GM18505 (cell line): ENCODE data around the gene TMEM204.

Source experiments
- ATAC-seq: cut with Tn5 transposase; IDR thresholded peaks from one replicate; pipeline ENCODE4 v1.9.1; 2021; ENCODE audit not compliant: unreplicated experiment
- POLR2A ChIP-seq: IDR thresholded peaks from 4 replicates; pipeline ENCODE4 v1.6.1; 2011; ENCODE audit warnings: borderline replicate concordance; ENCODE audit not compliant: insufficient read depth, insufficient read length; ENCODE audit errors: extremely low read depth

TMEM204 gene

DNA sequence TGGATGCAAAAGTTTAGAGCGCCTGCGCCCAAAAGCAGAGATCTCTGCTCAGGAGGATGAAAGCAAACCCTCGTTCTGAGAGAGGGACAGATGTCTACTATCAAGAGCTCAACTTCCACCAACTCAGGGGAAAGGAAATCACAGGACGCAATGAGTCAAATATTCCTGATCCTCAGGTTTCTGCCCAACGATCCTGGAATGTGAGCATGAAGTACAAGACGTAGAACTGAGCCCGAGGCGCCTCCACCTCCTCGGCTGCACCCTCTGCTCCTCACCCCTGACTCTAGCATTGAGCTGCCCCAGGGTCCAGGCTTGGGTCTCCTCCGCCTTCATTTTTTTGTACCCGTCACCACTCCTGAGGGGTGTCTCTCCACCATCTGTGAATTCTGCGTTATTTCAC, 63.0 kb downstream of the TMEM204 start:
- no peak for TF ChIP-seq POLR2A
- no peak for ATAC-seq

GRCh38 chr16:1597154-1597553, 63.7 kb downstream of the TMEM204 start:
- no peak for TF ChIP-seq POLR2A

DNA sequence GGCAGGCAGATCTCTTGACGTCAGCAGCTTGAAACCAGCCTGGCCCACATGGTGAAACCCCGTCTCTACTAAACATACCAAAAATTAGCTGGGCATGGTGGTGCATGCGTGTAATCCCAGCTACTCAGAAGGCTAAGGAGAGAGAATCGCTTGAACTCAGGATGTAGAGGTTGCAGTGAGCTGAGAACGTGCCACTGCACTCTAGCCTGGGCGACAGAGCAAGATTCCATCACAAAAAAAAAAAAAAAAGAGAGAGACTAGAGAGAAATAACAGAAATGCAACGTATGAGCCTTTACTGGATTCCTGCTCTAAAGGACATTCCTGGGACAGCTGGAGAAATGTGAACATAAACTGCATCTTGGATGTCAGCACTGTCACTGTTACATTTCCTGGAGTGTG, 67.6 kb downstream of the TMEM204 start:
- no peak for ATAC-seq

More at GRCh38 chr16:1597154-1597553, 63.7 kb downstream of the TMEM204 start:
- ATAC-seq, result no peak

DNA sequence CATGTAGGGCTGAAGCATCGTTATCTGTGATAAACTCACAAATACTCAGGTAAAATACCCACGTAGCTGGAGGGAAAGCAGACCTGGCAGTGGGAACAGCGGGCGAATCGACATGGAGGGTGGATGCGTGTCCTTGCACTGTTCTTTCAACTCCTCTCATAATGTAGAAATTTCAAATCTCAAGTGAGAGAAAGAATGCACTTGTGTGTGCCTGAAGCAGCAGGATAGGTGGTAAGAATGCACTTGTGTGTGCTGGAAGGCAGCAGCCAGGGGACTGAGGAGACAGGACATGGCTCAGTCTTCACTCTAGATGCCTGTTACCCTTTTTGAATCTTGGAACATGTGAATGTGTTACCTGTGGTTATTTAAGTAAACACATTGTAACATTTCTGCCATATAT, 68.0 kb downstream of the TMEM204 start:
- no peak for ATAC-seq
- TF ChIP-seq POLR2A, result no peak

More for the DNA sequence above, 67.6 kb downstream of the TMEM204 start:
- TF ChIP-seq POLR2A, result no peak

GRCh38 chr16:1602285-1602684, 68.8 kb downstream of the TMEM204 start:
- ATAC-seq, result no peak
- TF ChIP-seq POLR2A, result no peak
